Urinary bladder (tissue), 4 donors: ENCODE data around the gene PYGB. TPM values are rescaled to one million over a fixed set of nuclear protein-coding genes. Genes with fewer than 3 reads are reported as not detected.

Experiments
- DNase-seq: peaks from one replicate; pipeline ENCODE4 v3.0.0-alpha.2; 2015; ENCODE audit errors: extremely low spot score
- H3K27ac ChIP-seq: one replicate; pipeline ENCODE4 v1.5.1; 2013; ENCODE audit warnings: low read depth, mild to moderate bottlenecking, moderate library complexity
- H3K36me3 ChIP-seq: one replicate; pipeline ENCODE4 v1.6.1; 2013; ENCODE audit warnings: mild to moderate bottlenecking, moderate library complexity; ENCODE audit not compliant: insufficient read depth
- H3K4me1 ChIP-seq: one replicate; pipeline ENCODE4 v1.6.1; 2013; ENCODE audit warnings: mild to moderate bottlenecking, moderate library complexity; ENCODE audit not compliant: insufficient read depth
- H3K4me3 ChIP-seq: one replicate; pipeline ENCODE4 v1.5.1; 2013; ENCODE audit warnings: low read depth, low read length
- WGBS: extraction: QIAGEN DNeasy Blood & Tissue Kit; methylation state at CpG from one replicate; pipeline ENCODE4 v1.1.7; 2013; 5-methylcytosine and 5-hydroxymethylcytosine counted together
- polyA plus RNA-seq: library from polyadenylated mRNA; stranded (reverse); fragments of 200-250 nt; gene quantifications from one replicate; pipeline ENCODE4 v1.2.3, GENCODE V29; 2013
- total RNA-seq: library from RNA; depleted of rRNA; stranded (reverse); fragments of >200 nt; gene quantifications from one replicate; pipeline ENCODE4 v1.2.3, GENCODE V29; 2014
- donor health status: healthy with polysubstance abuse.
- donor health status: healthy.

Gene PYGB
- total and polyA plus RNA-seq, 2 donors = 71.4 to 237 TPM

- DNase-seq = no peak
- H3K27ac ChIP-seq = no peak overlapping the region
- WGBS = 98% methylated on average over 5 of the region's 5 CpGs
- H3K4me3 ChIP-seq = no peak overlapping the region
- no peaks in the 10 kb centered on the region for H3K4me1 ChIP-seq
- no peaks in the 10 kb centered on the region for H3K36me3 ChIP-seq
Observed at GRCh38 chr20:25244976-25245375, 2.9 kb upstream of the PYGB start.

DNA sequence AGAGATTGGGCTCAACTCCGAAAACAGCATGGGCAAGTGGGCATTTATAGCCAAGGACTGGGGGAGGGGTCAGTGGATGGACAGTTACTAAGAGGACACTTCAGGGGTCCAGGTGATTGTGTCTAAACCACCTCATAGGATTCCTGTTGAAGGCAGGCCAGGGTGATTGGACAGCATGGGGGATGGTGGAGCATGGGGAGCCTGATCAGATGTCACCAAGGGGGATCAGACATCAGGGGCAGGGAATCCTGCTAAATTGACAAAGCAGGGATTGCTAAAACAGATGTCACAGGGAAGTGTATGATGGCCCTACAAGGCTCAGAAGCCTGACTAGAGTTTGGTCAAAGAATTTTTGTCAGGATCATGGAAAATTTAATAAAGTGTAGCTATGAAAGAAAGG is 2.4 kb upstream of the PYGB start:
- H3K27ac ChIP-seq = no peak overlapping the region
- WGBS = 98% methylated on average over 1 of the region's 1 CpG
- no peaks in the 10 kb centered on the region for H3K4me1 ChIP-seq
- no peaks in the 10 kb centered on the region for H3K36me3 ChIP-seq
- no peak for DNase-seq
- H3K4me3 ChIP-seq = no peak overlapping the region

GRCh38 chr20:25246182-25246999 is 1.5 kb upstream of the PYGB start:
- Histone ChIP-seq H3K4me3 (no peak overlapping the region), H3K36me3 (no peaks in the 10 kb centered on the region), H3K4me1 (no peaks in the 10 kb centered on the region), H3K27ac (no peak overlapping the region)
- WGBS = 76% methylated on average over 9 of the region's 9 CpGs
- DNase-seq = no peak

DNA sequence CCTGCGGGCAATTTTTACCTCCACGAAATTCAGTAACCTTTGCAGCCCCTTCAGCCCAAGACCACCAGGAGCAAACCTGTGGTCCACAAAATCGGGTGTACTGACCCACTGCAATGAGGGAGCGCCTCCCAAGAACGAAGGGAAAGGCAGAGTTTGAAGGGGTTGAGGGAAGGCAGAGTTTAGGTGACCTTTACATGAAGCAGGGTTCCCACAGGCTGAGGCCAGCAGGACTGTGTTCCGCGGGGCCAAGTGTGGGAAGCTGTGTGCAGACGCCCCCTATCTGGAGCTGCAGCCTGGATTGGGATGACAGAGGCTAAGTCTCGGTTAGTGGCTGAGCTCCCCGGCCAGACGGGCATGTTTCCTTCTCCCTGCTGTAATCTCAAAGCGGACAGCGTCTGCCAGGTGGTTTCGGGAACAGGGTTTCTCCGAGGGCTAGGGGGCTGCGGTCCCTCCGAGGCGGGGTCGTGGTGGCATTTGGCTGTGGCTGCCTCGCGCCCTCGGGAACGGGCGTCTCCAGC is 826 bp upstream of the PYGB start:
- no peaks in the 10 kb centered on the region for H3K4me1 ChIP-seq
- peak overlapping the region; percentile 73 for H3K4me3 ChIP-seq
- no peaks in the 10 kb centered on the region for H3K36me3 ChIP-seq
- no peak for DNase-seq
- WGBS = 10% methylated on average over 24 of the region's 24 CpGs
- H3K27ac ChIP-seq = peak overlapping the region; percentile 46

- peak overlapping the region; percentile 73 for H3K4me3 ChIP-seq
- no peak for DNase-seq
- H3K4me1 ChIP-seq = no peaks in the 10 kb centered on the region
- WGBS = under 1% methylated on average over 37 of the region's 37 CpGs
- H3K27ac ChIP-seq = peak overlapping the region; percentile 46
- no peaks in the 10 kb centered on the region for H3K36me3 ChIP-seq
Observed at GRCh38 chr20:25247518-25247955, 348 bp upstream of the PYGB start.

DNA sequence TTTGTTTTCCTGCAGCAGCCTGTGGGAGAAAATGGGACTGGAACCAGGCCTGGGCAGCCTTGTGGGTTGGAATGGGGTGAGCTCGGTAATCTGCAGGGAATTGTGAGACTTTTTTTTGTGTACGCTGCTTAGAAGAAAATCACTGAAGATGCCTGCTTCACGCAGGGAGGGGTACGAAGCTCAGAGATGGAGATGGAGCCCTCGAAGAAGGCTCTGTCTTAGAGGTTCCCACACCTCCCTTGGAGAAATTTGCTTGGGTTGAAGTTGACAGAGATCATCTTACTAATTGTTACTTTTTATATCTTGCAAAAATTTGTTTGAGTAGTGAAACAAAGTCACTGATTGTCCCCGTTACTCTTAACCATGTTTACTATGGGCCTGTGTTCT is 894 bp downstream of the PYGB start:
- Histone ChIP-seq H3K36me3 (no peaks in the 10 kb centered on the region), H3K27ac (no peak overlapping the region), H3K4me3 (peak overlapping the region; percentile 73), H3K4me1 (no peaks in the 10 kb centered on the region)
- WGBS = 6% methylated on average over 6 of the region's 6 CpGs
- DNase-seq = no peak

DNA sequence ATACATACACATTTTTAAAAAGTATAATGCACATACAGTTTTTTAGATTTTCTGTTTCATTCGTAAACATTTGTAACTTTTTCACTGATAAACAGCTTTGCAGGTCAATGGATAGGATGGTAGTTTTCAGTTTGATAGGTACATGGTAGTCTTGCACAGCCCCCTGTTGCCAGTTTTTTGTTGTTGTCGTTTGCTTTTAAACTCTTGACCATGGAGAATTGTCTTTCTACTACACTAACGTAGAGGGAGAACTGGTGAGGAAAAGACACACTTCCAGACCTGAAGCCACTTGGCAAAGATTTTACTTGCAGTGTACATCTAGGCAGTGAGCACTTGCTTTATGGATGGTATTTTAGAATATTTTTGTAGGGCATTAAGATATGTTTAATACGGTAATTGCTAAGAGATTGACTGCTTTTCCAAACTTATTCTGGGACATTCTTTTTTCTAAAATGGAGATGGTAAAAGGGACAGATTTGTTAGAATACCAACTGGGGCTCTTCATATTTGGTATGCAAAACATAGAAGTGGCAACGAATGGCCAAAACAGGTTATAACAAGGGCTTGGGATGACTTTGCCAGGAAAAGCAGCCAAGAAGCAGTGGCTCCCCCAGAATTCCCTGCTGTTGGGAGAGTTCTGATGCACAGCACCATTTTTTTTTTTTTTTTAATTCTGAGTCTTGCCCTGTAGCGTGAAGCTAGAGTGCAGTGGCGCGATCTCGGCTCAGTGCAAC is 1.5 kb downstream of the PYGB start:
- Histone ChIP-seq H3K27ac (no peak overlapping the region), H3K36me3 (no peaks in the 10 kb centered on the region), H3K4me3 (no peak overlapping the region), H3K4me1 (no peaks in the 10 kb centered on the region)
- WGBS = 45% methylated on average over 9 of the region's 9 CpGs
- DNase-seq = no peak

GRCh38 chr20:25250508-25250907 is 2.6 kb downstream of the PYGB start:
- no peak for DNase-seq
- WGBS = 61% methylated on average over 3 of the region's 3 CpGs
- Histone ChIP-seq H3K4me3 (no peak overlapping the region), H3K4me1 (no peaks in the 10 kb centered on the region), H3K27ac (no peak overlapping the region), H3K36me3 (no peaks in the 10 kb centered on the region)

- Histone ChIP-seq H3K4me3 (no peak overlapping the region), H3K4me1 (no peaks in the 10 kb centered on the region), H3K27ac (no peak overlapping the region), H3K36me3 (no peaks in the 10 kb centered on the region)
- DNase-seq = no peak
- 84% methylated on average over 9 of the region's 9 CpGs for WGBS
Observed at GRCh38 chr20:25251019-25251418, 3.1 kb downstream of the PYGB start.

GRCh38 chr20:25251558-25251957 is 3.7 kb downstream of the PYGB start:
- no peaks in the 10 kb centered on the region for H3K36me3 ChIP-seq
- WGBS = 51% methylated on average over 4 of the region's 4 CpGs
- H3K4me1 ChIP-seq = no peaks in the 10 kb centered on the region
- no peak overlapping the region for H3K27ac ChIP-seq
- no peak overlapping the region for H3K4me3 ChIP-seq
- no peak for DNase-seq

DNA sequence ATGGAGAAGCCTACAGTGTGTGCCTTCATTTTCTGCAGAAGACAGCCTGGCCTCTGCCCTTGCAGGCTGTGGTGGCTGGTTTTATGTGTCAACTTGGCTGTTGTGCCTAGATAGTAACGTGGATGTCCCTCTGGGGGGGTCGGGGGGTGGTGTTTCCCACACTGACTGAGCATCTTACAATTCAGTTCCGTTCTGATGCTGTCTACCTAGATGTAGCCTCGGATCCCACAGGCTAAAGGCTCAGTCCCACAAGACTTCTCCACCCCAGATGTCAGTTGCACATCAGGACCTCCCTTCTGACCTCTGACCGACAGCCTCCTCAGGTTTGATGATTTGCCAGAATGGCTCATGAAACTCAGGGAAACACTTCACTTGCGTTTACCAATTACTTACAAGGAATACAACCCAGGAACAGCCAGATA is 4.4 kb downstream of the PYGB start:
- Histone ChIP-seq H3K4me1 (no peaks in the 10 kb centered on the region), H3K36me3 (no peaks in the 10 kb centered on the region), H3K4me3 (no peak overlapping the region), H3K27ac (no peak overlapping the region)
- WGBS = 61% methylated on average over 6 of the region's 6 CpGs
- no peak for DNase-seq

- no peaks in the 10 kb centered on the region for H3K36me3 ChIP-seq
- WGBS = 87% methylated on average over 6 of the region's 6 CpGs
- H3K4me1 ChIP-seq = no peaks in the 10 kb centered on the region
- no peak overlapping the region for H3K27ac ChIP-seq
- no peak for DNase-seq
- H3K4me3 ChIP-seq = no peak overlapping the region
Observed at GRCh38 chr20:25252686-25253421, 5.0 kb downstream of the PYGB start.

DNA sequence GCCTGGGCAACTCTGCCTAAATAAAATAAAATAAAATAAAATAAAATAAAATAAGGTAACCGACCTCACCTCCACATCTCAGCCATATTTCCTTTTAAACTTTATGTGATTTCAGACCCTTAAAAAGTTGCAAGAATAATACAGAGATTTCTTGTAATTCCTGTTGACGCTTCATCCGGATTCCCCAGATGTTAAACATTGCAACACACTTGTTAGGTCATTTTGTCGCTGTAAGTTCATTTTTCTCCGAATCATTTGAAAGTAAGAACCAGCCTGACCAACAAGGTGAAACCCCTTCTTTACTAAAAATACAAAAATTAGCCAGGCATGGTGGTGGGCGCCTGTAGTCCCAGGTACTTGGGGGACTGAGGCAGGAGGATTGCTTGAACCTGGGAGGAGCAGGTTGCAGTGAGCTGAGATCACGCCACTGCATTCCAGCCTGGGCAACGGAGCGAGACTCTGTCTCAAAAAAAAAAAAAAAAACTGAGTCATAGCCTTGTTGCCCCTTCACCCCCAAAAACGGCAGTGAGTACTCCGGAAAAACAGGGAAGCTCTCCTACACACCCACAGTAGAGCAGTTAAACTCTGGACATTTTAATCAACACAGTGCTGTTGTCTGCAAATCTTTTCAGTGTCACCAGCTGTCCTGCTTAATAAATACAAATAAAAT is 5.9 kb downstream of the PYGB start:
- Histone ChIP-seq H3K27ac (no peak overlapping the region), H3K4me1 (no peaks in the 10 kb centered on the region), H3K36me3 (no peaks in the 10 kb centered on the region), H3K4me3 (no peak overlapping the region)
- 74% methylated on average over 11 of the region's 11 CpGs for WGBS
- DNase-seq = no peak
